ENCODE measurements around the gene AHCTF1.
A peak's percentile ranks its signal among the peaks of the same experiment; 100 is the strongest.
"Not testable (repeated sequence)": the region's sequence is repeated elsewhere in the genome, so short reads cannot be mapped to it uniquely, and the experiment has no call there.

The AHCTF1 gene

GRCh38 chr1:246916026-246916923 lies 15.5 kb downstream of the AHCTF1 start:
- DNase-seq, result not testable (repeated sequence)

DNA sequence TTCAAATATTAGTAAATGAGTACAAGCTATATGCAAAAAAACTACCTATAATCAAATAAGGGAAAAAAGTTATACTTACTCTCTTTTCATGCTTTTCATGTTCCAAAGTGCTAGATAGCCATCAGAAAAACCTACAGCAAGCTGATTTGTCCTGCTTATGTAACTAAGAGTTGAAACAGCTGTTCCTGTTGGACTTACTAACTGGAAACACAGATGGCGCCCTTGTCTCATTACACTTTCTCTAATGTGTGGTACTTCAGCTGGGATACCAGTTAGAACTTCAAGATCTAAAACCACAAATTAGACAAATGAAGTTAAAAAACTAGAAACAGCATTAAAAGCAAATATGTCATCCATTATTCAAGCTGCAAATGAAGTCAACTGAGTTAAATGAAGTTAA lies 24.3 kb downstream of the AHCTF1 start:
- peak; percentile 8 to 63 for DNase-seq

DNA sequence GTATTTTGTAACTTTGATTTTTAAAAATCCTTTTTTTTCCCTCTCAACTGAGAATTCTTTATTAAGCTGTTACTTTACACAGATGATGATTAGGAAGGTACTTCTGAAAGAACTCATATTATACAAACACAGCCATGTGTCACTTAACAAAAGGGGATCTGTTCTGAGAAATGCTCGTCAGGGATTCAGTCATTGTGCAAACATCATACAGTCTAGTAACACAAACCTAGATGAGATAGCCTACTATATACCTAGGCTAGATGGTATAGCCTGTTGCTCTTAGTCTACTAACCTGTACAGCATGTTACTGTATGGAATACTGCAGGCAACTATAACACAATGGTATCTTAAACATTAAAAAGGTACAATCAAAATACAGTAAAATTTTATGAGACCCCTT lies 24.9 kb downstream of the AHCTF1 start:
- no peak for DNase-seq

GRCh38 chr1:246901874-246902273 lies 29.9 kb downstream of the AHCTF1 start:
- no peak for DNase-seq

GRCh38 chr1:246897302-246897701 lies 34.4 kb downstream of the AHCTF1 start:
- no peak for DNase-seq

DNA sequence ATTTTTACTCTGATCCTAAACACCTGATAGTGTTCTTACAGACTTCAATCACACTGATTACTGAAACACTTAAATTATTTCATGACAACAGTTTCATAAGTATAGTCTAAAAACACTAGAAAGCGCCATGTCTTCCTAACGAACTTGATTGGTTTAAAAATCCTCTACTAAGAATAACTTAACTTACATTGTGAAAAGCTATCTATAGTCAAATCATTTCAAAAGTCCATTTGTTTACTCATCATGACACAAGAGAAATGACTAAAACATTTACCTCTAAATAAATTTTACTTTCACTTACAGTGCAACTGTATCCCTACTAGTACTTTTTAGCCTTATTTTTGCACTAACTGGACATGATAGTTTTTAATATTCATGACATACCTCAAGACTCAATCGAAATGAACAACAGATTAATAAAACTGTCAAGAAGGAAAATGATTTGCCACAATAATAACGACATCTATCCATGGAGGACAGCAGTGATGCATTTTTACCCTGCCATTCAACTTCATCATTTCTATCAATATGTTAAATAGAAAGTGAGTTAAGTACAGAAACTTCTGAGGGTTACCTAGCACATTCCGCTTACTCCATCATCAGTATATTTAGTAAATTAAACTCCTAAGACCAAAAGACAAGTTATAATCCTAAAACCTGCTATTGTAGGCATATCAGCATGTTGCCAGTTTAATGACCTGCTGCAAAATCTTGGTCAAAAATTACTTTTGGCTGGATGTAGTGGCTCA lies 38.4 kb downstream of the AHCTF1 start:
- DNase-seq, result no peak

DNA sequence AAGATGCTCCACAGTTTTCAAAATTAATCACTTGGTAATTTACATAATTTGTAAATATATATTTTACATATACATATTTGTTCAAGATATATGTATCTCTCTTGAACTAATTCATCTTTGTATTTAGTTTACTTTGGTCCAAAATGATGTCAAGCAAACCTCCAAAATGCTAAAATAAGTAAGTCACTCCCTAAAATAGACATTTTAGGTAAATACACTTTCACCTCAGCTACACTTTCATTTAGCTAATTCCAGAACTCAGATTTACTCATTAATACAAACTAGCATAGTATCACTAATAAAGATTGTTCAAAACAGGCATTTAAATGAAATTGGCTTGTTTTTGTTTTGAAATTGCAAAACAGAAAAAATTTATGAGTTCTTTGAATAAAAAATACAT lies 40.6 kb downstream of the AHCTF1 start:
- no peak for DNase-seq

DNA sequence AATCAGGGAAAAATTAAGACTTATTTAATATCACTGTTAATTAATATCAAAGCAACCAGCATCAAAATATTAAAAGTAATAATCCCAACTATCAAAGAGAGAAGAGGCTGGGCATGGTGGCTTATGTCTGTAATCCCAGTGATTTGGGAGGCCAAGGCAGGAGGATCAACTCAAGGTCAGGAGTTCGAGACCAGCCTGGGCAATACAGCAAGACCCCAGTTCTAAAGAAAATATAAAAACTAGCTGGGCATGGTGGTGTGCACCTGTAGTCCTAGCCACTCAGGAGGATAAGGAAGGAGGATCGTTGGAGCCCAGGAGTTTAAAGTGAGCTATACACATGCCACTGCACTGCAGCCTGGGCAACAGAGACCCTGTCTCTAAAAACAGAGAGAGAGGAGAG lies 43.2 kb downstream of the AHCTF1 start:
- DNase-seq, result no peak

GRCh38 chr1:246885389-246885788 lies 46.4 kb downstream of the AHCTF1 start:
- not testable (repeated sequence) for DNase-seq

DNA sequence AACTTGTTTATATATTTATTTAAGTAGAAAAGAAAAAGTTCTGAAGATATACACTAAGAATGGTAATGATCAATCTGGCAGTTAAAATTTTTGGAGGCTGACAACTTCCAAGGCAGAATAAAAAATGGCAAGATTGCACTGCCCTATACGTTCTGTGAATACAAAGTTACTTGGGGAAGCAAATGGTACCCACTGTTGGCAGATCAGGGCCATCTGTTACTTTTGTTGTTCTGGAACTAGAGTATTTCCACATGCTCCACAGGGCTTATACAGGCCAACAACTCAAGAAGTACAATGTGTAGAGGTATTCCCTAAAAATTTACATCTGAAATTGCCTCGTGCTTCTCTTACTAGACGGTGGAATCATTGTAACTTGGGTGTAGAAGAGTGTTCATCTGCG lies 53.2 kb downstream of the AHCTF1 start:
- no peak for DNase-seq

GRCh38 chr1:246876431-246876830 lies 55.3 kb downstream of the AHCTF1 start:
- DNase-seq, result no peak

GRCh38 chr1:246875041-246876026 lies 56.4 kb downstream of the AHCTF1 start:
- DNase-seq, result no peak

DNA sequence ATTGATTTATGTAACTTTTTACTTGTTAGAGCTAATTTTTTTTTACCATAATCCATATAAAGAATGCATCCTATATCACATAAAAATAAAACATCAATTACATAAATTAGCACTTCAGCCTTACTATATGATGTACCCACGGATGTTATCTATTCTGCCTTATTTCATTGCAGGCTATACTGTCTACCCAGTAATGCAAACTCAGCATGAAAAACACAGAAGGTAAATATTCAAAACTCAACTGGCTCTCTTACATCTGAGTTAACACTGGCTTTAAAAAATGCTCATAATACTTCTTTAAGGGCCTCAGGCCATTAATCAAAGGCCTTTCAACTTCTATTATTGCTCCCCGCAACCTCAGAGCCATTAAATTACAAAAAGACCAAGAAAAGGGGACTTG lies 65.8 kb downstream of the AHCTF1 start:
- DNase-seq, result no peak

DNA sequence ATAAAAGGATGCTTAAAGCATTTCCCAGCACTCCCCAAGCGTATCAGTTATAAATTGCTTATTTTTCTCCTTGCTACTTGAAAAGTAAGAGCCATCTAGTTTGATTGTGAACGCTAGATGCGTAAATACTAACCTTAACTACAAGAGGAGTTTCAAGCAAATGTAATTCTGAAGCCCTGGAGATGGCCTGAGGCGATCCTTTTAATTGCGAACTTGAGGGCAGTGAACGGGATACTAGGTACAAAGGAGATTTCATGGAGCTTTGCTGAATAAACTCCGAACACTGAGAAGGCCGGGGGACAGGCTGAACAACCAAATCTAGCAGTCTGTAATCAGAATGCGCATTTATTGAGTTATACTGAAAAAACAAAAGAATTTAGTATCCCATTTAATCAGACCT lies 68.0 kb downstream of the AHCTF1 start:
- DNase-seq, result not testable (repeated sequence)

DNA sequence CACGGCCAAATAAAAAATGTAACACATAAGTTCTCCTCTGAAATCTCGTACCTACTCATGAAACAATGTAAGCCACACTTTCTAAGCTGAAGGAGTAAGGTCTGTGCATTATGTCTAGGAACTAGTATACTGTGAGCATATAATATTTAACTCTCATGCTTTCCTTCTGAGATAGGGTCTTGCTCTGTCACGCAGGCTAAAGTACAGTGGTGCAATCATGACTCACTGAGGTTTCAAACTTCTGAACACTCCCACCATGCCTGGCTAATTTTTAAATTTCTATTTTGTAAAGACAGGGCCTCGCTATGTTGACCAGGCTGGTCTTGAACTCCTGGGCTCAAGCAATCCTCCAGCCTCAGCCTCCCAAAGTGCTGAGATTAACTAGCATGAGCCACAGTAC lies 71.3 kb downstream of the AHCTF1 start:
- no peak for DNase-seq

- no peak for DNase-seq
Measured at GRCh38 chr1:246856371-246856770, 75.4 kb downstream of the AHCTF1 start.

DNA sequence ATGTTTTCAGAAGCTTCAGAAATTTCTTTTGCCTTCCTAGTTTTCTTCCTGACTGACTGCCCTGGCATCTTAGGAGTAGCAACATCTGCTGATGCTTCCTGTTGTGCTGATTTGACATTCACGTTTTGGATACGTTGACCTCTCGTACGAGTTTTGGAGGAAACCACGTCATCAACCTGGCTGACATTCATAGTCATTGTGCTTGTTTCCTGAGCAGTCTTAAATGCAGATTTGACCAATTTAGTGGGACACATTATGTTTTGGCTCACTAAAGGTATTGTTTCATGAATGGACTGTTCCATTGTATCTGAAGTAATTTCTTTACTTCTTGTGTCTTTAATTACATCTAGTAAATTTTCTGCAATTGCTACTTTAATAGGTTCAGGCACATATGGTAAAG lies 81.1 kb downstream of the AHCTF1 start:
- DNase-seq, result not testable (repeated sequence)

DNA sequence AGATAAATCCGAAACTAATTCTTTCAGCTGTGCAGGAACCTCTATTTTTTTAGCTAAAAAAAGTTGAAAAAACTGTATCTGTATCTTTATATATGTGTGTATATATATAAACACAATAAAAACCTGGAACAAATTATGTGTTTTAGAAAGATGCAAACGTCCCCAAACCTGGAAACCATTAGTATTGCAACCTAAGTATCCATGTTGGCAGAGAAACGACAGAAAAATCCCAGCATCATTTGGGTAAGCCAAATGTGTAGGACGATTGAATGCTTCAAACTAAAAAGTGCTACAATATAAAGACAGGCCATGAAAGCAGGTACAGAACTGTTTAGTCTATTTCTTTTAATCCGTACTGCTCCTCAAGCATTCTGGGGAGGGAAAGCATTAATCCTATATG lies 87.9 kb downstream of the AHCTF1 start:
- DNase-seq, result no peak

GRCh38 chr1:246840761-246841160 lies 91.0 kb downstream of the AHCTF1 start:
- not testable (repeated sequence) for DNase-seq

- no peak for DNase-seq
Measured at GRCh38 chr1:246838118-246838456, 93.7 kb downstream of the AHCTF1 start.

DNA sequence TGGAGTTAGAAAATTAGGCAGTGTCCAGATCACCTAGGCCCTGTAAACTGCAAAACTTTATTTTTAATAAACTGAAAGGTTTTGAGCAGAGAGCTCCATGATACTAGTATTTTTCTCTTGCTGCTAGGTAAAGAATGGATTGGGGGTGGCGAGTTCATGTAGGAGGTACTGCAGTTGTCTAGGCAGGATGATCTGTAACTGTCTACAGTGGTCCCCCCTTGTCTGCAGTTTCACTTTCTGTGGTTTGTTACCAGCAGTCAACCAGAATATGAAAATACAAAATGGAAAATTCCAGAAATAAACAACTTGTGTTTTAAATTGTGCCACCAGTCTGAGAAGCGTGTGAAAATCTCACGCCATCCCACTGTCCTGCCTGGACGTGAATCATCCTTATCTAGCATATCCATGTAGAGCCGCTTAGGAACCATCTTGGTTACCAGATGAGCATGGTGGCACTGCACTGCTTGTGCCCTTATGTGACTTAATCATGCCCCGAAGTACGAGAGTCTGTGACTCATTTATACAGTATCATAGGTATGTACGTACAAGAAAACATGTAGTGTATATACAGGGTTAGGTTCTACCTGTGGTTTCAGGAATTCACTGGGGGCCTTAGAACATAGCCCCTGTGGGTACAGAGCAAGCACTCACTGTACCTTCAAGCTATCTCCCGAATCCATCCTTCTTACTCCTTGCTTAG lies 94.2 kb downstream of the AHCTF1 start:
- no peak for DNase-seq

- DNase-seq, result no peak
Measured at GRCh38 chr1:246836209-246836966, 95.4 kb downstream of the AHCTF1 start.

Data from NCI-H2081 (cell line).